HG03060 (cell line): ENCODE results near the gene FTSJ3.

ENCODE experiments used
- ATAC-seq: cut with Tn5 transposase; IDR thresholded peaks from one replicate; pipeline ENCODE4 v1.9.1; 2021; ENCODE audit warnings: low read depth, moderate number of reproducible peaks; ENCODE audit not compliant: unreplicated experiment

FTSJ3 gene

DNA sequence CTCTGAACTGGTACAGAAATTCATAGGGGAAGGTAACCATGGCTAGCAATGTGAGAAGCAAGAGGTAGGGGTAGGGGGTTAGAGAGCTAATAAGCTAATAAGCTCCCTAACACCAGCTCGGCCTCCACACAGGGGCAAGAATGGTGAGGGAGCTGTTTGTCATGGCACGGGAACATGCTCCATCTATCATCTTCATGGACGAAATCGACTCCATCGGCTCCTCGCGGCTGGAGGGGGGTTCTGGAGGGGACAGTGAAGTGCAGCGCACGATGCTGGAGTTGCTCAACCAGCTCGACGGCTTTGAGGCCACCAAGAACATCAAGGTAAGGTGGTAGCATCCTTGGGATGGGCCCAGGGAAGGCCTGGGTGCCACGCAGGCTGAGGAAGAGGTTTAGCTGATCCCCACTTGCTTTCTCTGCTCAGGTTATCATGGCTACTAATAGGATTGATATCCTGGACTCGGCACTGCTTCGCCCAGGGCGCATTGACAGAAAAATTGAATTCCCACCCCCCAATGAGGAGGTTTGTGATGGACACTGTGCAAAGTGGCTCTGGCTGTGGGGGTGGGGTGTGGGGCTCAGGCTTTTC, 3.5 kb upstream of the FTSJ3 start:
- ATAC-seq: no peak

DNA sequence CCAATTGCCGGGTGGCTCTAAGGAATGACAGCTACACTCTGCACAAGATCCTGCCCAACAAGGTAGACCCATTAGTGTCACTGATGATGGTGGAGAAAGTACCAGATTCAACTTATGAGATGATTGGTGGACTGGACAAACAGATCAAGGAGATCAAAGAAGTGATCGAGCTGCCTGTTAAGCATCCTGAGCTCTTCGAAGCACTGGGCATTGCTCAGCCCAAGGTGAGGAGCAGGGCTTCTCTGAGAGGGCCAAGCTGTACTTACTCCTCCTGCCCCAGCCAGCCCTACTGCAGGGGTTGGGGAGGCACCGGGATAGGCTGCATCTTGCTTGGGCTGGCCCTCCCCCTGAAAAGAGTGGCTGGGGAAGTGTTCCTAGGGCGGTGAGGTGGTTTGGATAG, 2.8 kb upstream of the FTSJ3 start:
- ATAC-seq: no peak

DNA sequence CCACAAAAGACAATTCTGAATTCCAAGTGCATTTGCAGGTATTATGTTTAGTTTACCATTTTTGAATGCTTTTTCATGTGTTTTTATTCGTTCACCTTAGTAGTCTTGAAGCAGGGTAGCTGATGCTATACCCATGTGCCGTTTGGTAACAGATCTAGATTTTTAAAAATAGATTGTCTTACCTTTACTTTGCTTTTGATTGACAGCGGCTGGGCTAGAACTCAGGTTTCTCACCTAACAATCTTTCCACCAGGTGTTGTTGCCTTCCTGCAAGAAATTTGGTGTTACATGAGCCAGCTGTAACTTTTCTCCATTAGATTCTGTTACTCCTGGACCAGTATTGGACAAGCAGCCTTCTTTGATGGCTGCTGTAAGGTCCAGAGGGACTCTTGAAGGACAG, 1.5 kb upstream of the FTSJ3 start:
- no peak for ATAC-seq

DNA sequence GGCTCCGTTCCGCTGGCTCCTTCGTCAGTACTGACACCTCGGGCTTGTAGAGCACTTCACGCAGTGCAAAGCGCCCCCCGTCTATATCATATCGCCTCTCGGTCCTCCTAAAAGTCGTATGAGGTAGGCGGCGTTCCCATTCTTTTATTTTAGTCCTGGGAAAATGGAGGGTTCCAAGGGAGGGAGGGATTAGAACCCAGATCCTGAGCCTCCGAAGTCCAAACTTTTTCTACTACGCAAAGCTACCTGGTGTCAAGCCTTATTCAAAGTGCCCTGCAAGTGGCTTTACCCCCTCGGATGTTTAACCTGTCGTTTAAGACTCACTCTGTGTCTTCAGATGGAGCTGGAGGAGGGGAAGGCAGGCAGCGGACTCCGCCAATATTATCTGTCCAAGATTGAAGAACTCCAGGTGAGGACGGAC, 348 bp upstream of the FTSJ3 start:
- no peak for ATAC-seq

DNA sequence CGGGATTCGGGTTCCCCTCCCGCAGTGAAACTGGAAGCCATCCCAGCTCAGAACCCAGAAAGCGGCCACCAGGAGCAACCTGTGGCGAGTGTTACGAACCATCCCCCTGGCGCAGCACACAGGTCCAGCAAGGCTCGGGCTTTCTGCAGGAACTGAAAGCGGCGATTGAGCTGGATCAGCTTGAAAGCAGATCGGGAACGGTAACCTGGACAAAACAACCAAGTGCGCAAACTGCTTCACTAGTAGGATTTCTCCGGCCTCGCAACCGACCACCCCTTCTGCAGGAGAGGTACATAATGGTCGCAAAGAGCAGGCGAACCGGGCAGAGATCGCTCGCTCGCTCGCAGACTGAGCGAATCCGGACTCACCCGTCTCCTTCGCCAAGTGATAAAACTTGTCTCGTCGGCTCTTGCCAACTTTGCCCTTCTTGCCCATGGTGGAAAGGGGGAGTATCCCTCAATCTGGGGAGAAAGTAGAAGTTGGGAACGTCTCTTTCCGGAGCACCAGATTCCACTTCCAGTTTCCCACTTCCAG, 928 bp downstream of the FTSJ3 start:
- ATAC-seq: no peak

DNA sequence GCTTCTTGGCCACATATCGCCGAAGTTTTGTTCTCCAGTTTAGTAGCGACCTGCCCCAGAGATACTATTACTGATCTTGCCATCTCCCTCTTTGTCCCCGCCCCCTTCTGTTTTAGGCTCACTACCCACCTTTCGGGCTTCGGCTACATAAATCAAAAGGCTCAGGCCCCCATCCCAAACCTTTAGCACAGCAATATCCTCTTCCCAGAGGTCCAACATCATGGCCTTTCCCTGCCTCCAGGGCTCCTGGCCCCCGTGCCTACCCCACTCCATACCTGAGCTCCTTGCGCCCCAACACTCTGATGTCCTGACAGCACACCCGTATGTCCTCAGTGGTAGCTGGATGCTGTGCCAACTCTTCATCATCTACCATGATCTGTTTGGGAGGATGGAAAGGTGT, 3.1 kb downstream of the FTSJ3 start:
- ATAC-seq: no peak

DNA sequence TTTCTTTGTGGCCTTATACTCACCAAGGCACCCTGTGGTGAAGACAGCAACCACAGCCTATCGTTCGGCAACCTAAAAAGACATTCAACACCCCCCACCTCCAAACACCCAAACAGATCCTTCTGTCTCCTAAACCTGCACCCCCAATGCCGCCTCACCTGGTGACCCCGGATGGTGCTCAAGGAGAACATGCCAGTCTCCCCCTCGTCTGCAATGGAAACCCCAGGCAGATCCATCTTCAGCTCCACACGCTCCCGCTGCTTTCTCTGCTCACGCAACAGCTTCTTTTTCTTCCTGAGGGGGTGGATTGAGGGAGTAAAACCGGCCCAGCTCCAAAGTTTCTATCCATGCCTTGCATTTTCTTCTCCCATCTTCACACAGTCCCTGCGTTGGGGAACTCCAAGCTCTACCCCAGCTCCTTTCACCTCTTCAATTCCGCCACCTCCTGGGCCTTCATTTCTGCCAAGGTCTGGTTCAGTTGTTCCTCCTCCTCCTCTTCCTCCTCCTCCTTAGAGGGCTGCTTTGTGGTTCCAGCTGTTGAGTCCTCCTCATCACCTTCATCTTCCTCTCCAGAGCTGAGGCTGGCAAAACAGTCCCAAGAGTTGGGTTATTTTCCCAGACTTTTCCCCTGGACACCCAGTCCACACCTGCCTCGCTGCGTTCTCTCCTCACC, 3.7 kb downstream of the FTSJ3 start:
- no peak for ATAC-seq

DNA sequence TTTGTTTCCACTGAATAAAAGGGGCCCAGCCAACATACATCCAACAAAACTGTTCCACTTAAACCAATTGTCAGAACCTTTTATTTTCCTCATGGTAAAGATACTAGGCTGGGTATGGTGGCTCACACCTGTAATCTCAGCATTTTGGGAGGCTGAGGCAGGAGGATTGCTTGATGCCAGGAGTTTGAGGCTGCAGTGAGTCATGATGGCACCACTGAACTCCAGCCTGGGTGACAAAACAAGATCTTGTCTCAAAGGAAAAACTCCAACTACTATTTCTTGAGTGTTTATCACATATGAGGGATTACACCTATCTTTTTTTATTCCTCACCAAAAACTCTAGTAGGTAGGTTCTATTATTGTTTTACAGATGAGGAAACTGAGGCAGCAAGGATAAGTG, 4.9 kb downstream of the FTSJ3 start:
- ATAC-seq: no peak

DNA sequence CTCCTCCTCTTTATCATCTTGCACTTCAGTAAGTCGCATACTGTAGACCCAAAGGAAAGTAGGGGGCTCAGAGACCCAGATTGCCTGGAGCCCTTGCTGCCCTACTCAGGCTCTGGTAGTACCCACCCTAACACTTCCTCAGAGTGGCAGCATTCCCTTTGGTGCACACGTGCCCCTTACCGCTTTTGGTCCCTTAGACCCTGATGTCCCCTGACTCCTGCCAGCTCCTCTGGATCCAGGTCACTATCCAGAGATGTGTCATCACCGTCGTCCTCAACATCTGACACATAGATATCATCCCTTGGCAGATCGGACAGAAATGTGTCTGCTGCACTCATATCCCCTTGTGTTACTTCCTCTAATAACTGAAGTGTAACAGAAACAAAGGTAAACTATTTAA, 5.7 kb downstream of the FTSJ3 start:
- ATAC-seq: no peak

DNA sequence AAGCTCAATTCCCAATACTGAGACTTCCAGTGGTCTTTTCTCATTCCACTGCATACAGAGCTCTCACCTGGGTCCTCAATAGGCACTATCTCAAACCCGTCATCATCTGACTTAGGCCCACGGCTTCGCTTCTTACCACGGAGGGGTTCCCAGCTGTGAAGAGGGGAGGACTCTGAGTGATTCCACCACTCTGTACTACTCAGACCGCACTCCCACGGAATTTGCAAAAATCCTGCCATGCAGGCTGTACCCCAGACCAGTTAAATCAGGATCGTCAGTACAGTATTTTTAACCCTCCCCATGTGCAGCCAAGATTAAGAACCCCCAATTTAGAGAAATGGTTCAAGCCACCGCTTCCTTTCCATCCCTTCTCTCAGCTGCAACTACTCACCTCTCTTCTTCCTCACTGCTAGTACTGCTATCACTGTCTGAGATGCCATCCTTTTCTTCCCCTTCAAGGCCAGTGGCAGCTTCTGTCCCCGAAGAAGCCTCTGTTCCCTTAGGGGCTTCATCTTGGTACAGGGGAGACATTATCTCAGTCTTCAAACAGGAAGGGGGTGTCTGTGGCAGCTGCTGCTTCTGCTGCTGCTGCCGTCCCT, 6.4 kb downstream of the FTSJ3 start:
- no peak for ATAC-seq

DNA sequence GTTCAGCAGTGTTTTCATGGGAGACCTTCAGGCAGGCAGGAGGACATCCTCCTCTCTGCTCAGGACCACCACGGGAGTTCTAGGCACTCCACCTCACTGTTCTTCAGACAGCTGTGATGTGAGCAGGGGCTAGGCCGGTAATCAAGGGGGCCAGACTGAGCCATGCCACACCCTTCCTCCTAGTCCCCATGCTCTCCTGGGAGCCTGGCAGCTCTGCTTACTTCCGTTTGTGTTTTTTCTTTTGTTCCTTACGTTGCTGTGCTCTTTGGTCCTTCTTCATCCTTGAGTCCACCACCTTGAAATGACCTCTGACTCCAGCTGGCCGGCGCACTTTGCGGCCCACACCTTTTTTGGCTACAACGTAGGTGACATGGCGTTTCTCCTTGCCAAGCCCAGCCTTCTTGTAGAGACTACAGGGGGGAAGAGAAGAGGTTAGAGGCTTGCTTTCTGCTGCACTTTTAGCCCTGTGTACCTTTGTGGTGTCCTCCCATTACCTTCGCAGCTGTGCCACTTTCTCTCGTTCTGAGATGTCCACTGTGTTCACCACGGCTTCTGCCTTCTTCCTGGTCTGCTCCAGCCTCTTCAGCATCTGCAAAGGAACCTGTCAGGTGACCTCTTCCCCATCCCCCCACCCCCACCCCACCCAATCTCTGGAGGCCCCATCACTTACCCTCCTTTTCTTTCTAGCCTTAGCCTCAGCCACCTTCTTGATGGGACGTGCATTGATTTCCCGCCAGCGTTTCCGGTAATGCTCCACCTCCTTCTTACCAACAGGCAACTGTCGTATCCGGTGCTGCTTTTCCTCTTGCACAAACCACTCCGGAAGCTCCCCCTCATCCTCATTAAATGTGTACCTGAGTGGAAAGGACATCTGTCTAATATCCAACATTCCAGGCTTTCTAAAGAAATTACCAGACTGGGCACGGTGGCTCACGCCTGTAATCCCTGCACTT, 7.6 kb downstream of the FTSJ3 start:
- no peak for ATAC-seq

DNA sequence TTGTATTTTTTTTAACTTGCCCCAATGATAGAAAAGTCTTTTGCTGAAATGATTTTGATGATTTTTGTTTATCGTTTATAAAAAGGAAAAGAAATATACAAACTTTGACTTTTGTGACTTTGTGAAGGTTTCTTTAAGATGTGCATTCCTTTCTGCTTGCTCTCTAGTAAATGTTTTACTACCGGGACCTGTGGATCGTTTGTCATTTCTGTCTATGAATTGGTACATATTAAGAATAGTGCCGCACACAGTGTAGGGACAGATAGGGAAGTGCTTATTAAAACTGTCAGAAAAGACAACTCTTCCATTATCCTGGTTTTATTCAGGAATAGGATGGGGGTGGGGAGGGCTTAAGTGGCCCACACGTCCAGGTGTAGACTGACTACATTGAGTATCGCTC, 8.3 kb downstream of the FTSJ3 start:
- no peak for ATAC-seq

DNA sequence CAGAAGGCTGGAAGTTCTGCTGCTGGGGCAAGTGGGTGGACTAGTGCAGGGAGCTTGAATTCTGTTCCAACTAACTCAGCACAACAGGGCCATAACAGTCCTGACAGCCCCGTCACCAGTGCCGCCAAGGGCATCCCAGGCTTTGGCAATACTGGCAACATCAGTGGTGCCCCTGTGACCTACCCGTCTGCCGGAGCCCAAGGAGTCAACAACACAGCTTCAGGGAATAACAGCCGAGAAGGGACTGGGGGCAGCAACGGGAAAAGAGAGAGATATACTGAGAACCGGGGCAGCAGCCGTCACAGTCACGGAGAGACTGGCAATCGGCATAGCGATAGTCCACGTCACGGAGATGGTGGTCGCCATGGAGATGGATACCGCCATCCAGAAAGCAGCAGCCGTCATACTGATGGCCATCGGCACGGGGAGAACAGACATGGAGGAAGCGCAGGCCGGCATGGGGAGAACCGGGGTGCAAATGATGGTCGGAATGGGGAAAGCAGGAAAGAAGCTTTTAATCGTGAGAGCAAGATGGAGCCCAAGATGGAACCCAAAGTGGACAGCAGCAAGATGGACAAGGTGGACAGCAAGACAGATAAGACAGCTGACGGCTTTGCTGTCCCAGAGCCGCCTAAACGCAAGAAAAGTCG, 9.6 kb downstream of the FTSJ3 start:
- no peak for ATAC-seq

DNA sequence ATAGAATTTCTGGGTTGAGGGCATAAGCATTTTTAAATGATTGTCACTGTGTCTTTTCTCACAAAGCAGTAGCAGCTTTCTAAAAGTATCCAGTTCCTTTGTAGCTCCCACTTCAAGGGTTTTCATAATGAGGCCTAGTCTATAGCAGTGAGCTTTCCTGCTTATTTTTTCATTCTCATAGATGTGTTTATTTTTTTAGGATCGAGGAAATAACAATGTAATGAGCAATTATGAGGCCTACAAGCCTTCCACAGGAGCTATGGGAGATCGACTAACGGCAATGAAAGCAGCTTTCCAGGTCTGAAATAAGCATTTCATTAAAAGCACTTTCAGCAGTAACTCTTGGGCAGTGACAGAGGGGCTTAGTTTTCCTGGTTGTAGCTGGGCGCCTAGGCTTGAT, 10.8 kb downstream of the FTSJ3 start:
- no peak for ATAC-seq

DNA sequence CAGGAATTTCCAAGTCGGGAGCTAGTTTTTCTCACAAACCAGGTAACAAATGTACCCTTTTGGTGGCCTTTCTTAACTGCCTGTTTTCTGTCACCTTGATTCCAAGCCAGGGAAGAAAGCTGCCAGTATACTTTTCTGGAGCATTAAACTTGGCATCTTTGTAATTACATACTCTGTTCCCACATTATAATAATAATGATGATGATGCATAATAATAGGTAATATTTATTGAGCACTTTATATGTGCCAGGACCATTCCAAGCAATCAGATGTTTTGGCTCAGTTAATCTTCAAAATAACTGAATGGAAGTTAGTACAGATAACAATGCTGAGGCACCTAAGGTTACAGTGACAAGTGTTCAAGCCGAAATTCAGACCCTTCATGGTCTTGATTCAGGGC, 11.3 kb downstream of the FTSJ3 start:
- ATAC-seq: no peak

DNA sequence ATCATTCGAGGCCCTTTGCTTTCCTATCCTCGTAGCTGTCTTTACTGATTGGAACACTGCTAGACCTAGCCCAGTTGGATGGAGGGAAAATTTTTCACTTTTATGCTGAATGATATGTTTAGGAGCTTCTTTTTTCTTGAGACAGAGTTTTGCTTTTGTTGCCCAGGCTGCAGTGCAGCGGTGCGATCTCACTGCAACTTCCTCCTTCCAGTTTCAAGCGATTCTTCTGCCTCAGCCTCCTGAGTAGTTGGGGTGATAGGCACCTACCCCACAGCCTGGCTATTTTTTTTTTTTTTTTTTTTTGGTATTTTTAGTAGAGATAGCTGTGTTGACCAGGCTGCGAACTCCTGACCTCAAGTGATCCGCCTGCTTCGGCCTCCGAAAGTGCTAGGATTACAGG, 17.5 kb downstream of the FTSJ3 start:
- no peak for ATAC-seq

DNA sequence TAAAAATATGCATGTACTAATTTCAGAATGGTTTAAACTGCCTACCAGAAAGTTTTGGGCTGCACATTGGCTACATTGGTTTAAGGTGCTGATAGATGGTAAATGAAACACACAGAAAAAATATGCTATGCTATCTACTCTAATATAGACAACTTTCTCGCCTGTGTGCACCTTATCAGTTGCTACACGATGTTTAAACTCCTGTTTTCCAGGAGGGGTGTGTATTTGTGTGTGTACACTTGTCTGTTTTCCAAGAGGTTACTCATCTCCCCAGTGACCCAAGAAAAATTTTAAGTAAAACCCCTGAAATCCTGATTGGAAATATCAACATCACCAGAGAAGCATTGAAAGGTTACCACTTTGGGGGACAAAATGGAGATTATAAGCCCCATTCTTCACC, 21.9 kb downstream of the FTSJ3 start:
- ATAC-seq: no peak

DNA sequence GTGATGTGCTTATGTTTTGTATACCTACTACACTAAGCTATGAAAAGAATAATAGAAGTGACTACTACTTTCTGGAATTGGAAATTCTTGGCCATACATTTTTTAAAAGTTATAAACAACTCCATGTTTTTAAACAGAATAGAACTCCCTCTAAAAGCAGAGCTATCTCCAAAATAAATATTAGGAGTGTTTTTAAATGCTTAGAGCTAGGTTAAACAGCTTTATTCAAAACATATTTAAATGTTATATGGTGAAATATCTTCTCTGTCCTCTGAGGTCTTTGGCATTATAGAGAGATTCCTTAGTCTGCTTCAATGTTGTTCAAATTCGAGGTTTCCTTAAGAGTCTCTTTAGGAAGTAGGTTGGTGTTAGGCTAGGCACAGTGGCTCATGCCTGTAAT, 23.1 kb downstream of the FTSJ3 start:
- no peak for ATAC-seq

DNA sequence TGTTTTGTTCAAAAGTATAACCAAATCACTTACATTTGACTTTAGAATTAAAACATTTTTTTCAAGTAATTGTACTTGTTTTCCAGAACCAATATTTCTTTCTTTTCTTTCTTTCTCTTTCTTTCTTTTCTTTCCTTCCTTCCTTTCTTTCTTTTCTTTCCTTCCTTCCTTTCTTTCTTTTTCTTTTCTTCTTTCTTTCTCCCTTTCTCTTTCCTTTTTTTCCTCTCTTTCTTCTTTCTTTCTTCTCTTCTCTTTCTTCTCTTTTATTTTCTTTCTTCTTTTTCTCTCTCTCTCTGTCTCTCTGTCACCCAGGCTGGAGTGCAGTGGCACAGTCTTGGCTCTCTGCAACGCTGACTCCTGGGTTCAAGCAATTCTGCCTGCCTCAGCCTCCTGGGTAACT, 26.7 kb downstream of the FTSJ3 start:
- ATAC-seq: no peak

DNA sequence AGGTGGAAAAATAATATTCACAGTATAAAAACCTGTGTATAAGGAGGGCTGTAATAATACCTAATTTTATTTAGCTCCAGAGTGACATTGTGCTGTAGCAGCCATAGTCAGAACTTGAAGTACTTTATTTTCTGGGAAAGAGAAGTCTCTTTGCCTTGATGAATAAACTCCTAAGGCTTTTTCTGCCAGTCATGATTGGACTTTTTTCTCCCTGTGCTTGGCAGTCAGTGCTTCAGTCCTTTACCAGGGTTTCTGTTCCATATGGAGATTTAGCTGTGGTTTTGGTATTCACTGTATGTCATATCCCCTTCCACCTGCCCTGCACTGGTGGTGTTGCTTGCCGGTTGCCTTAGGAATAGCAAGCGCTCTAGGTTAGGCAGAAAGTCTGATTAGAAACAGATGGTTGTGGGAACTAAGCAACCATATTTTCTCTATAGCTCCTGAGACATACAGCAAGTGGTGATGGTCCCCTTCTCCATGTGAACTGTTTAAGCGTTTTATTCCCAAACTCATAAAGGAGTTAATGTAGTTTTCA, 28.8 kb downstream of the FTSJ3 start:
- ATAC-seq: no peak
